HepG2 (cell line): ENCODE measurements around the gene PHKA2. TPM values are rescaled to one million over a fixed set of nuclear protein-coding genes. Genes with fewer than 3 reads are reported as not detected.

Experiments
- ATAC-seq: fragments of 200-7000 bp; cut with Tn5 transposase; 3 replicates; pipeline ENCODE4 v1.9.1; 2020; ENCODE audit warnings: mild to moderate bottlenecking, moderate library complexity
- BruUV-seq: library from RNA; stranded (reverse); fragments of 400-500 nt; replicated peaks from 2 replicates; lab custom pipeline; 2021; lab: Mats Ljungman, UMichigan
- CTCF ChIA-PET: fragments of 300-600 bp; formaldehyde crosslinking; extraction: SDS; loops from one replicate; lab custom pipeline; 2021; ENCODE audit warnings: low total read pairs, inconsistent platforms, low intra/inter-chr PET ratio; lab: Yijun Ruan, JAX
- POLR2A ChIA-PET: fragments of 350-600 bp; sonication (Branson Sonifier 250); formaldehyde crosslinking; loops from one replicate; lab custom pipeline; 2020; ENCODE audit warnings: antibody characterized with exemption, inconsistent platforms; lab: Yijun Ruan, JAX
- DNase-seq: peaks from one replicate; pipeline ENCODE4 v3.0.0-alpha.2; 2015; ENCODE audit warnings: low spot score
- FAIRE-seq: peaks from 3 replicates; lab custom pipeline; 2011; peaks lifted over from hg19 to GRCh38; lab: Jason Lieb, UNC
- H2AFZ ChIP-seq: one replicate; pipeline ENCODE4 v1.6.1; 2011; ENCODE audit warnings: low read length, inconsistent platforms
- H3K27ac ChIP-seq: fragments of 300-600 bp; 3 replicates; pipeline ENCODE4 v1.8.0; 2011; ENCODE audit warnings: mixed run types, mild to moderate bottlenecking, mixed read lengths, low read length, inconsistent platforms; ENCODE audit not compliant: insufficient read depth; ENCODE audit errors: extremely low read length
- H3K27me3 ChIP-seq, 2 experiments: fragments of 200-600 bp in 1 of 2; 2 replicates in 1 of 2; 3 replicates in 1 of 2; pipeline versions ENCODE4 v1.6.0 to v1.8.0; 2011; ENCODE audit warnings: low read length in 2 of 2, mild to moderate bottlenecking in 2 of 2, moderate library complexity in 2 of 2, inconsistent platforms in 1 of 2; ENCODE audit not compliant: insufficient read depth in 2 of 2, control insufficient read depth in 1 of 2
- H3K36me3 ChIP-seq, 2 experiments: fragments of 200-600 bp in 1 of 2; replicated peaks in 1 of 2; 2 replicates in 1 of 2; 3 replicates in 1 of 2; pipeline versions ENCODE4 v1.5.1 to v1.8.0; 2011; ENCODE audit warnings: low read length in 2 of 2, inconsistent platforms in 1 of 2; ENCODE audit not compliant: insufficient read depth in 2 of 2, control insufficient read depth in 1 of 2
- H3K4me1 ChIP-seq: 2 replicates; pipeline ENCODE4 v1.5.1; 2012; ENCODE audit warnings: low read length, inconsistent platforms; ENCODE audit not compliant: insufficient read depth
- H3K4me2 ChIP-seq: 2 replicates; pipeline ENCODE4 v1.6.0; 2011; ENCODE audit warnings: low read depth, low read length, inconsistent platforms
- H3K4me3 ChIP-seq, 3 experiments: fragments of 200-600 bp in 1 of 3; sonication (generic), shearing (Covaris generic) in 1 of 3; replicated peaks in 1 of 3; 2 replicates each; pipeline ENCODE4 v1.5.1; 2011 to 2016; ENCODE audit warnings: low read length in 3 of 3, inconsistent platforms in 2 of 3, low read depth in 2 of 3, mild to moderate bottlenecking in 2 of 3, control low read depth in 1 of 3, mixed read lengths in 1 of 3; ENCODE audit not compliant: insufficient read depth in 1 of 3
- H3K79me2 ChIP-seq: one replicate; pipeline ENCODE4 v1.6.1; 2011; ENCODE audit warnings: low read length, inconsistent platforms; ENCODE audit not compliant: insufficient read depth
- H3K9ac ChIP-seq: 2 replicates; pipeline ENCODE4 v1.6.0; 2011; ENCODE audit warnings: mild to moderate bottlenecking, low read depth, low read length, inconsistent platforms; ENCODE audit not compliant: insufficient read depth
- H3K9me3 ChIP-seq: 2 replicates; pipeline ENCODE4 v1.5.1; 2012; ENCODE audit warnings: mild to moderate bottlenecking, low read length
- H4K20me1 ChIP-seq: 2 replicates; pipeline ENCODE4 v1.6.0; 2011; ENCODE audit warnings: inconsistent platforms, mild to moderate bottlenecking, low read length, moderate library complexity; ENCODE audit not compliant: insufficient read depth
- ATF2 ChIP-seq: sonication (generic); formaldehyde crosslinking; IDR thresholded peaks from 2 replicates; pipeline ENCODE4 v1.4.0; 2020; ENCODE audit warnings: missing genetic modification reagents
- EED ChIP-seq: sonication (generic); formaldehyde crosslinking; IDR thresholded peaks from 2 replicates; pipeline ENCODE4 v1.5.0; 2020; ENCODE audit warnings: mild to moderate bottlenecking, missing genetic modification reagents
- ELK4 ChIP-seq: sonication (generic); formaldehyde crosslinking; IDR thresholded peaks from 2 replicates; pipeline ENCODE4 v1.9.0; 2021; ENCODE audit warnings: missing genetic modification reagents, borderline replicate concordance
- FUBP1 ChIP-seq: sonication (generic); formaldehyde crosslinking; IDR thresholded peaks from 2 replicates; pipeline ENCODE4 v1.5.1; 2020; ENCODE audit warnings: missing genetic modification reagents, mild to moderate bottlenecking, borderline replicate concordance
- HNF4G ChIP-seq, 2 experiments: sonication (generic) in 1 of 2; formaldehyde crosslinking in 1 of 2; IDR thresholded peaks; 2 replicates each; pipeline versions ENCODE4 v1.4.0 to v1.6.1; 2011 to 2020; ENCODE audit warnings: borderline replicate concordance in 2 of 2, low read depth in 2 of 2, mild to moderate bottlenecking in 2 of 2, low read length in 1 of 2, missing genetic modification reagents in 1 of 2, moderate library complexity in 1 of 2
- POLR2AphosphoS5 ChIP-seq: IDR thresholded peaks from 2 replicates; pipeline ENCODE4 v1.6.1; 2012; ENCODE audit warnings: low read depth, low read length
- SRSF9 ChIP-seq: fragments of 200-400 bp; formaldehyde crosslinking; IDR thresholded peaks from 2 replicates; pipeline ENCODE4 v1.6.1; 2018; ENCODE audit warnings: borderline replicate concordance, mild to moderate bottlenecking, low read depth, low read length; ENCODE audit not compliant: insufficient read depth, poor library complexity, severe bottlenecking
- ZFP91 ChIP-seq: sonication (generic); formaldehyde crosslinking; IDR thresholded peaks from 2 replicates; pipeline ENCODE4 v1.9.0; 2022; ENCODE audit warnings: missing genetic modification reagents, mild to moderate bottlenecking, borderline replicate concordance
- WGBS: methylation state at CpG from one replicate; pipeline ENCODE4 v1.1.6; 2017; ENCODE audit warnings: low lambda C conversion rate; 5-methylcytosine and 5-hydroxymethylcytosine counted together
- in situ Hi-C: cut with HindIII; loops from 2 replicates; pipeline ENCODE4 v1.10.0; 2017; ENCODE audit warnings: low pct_unique_long_range_greater_than_20kb; ENCODE audit not compliant: extremely low pct_ligation_motif_present
- intact Hi-C: fragments of 100-400 bp; cut with micrococcal nuclease; formaldehyde crosslinking; loops from one replicate; pipeline ENCODE4 v1.10.0; 2022; ENCODE audit not compliant: unreplicated experiment
- polyA plus RNA-seq, 8 experiments: library from polyadenylated mRNA; depleted of rRNA in 3 of 8; stranded (reverse) in 7 of 8; unstranded in 1 of 8; fragments of >200 nt; fragmentation: Illumina TruSeq in 4 of 8; extraction: Trizol in 4 of 8; gene quantifications; 2 replicates each; pipeline versions ENCODE4 v1.2.1 to v1.2.3, GENCODE V29; 2011 to 2016; ENCODE audit warnings: low read depth in 4 of 8, missing spikeins in 1 of 8, mixed read lengths in 1 of 8; ENCODE audit not compliant: insufficient read depth in 1 of 8
- total RNA-seq, 5 experiments: library from RNA; depleted of rRNA; stranded (reverse); fragments of >200 nt; fragmentation: Illumina TruSeq; extraction: Trizol; gene quantifications; 2 replicates each; pipeline ENCODE4 v1.2.3, GENCODE V29; 2016; ENCODE audit warnings: low read depth in 1 of 5

Gene PHKA2
- total and polyA plus RNA-seq, 2 of the 13 experiments (the other 11 are each of a cell fraction or from before 2014, with no cell fraction given), result 20.5 to 273 TPM

GRCh38 chrX:18890724-18891547, 93.0 kb downstream of the PHKA2 start:
- no peaks in the 10 kb centered on the region for H3K9me3 ChIP-seq
- no peak for TF ChIP-seq EED
- TF ChIP-seq POLR2AphosphoS5, result peak; percentile 42; the same call in 1 of the 2 replicates
- TF ChIP-seq, all 625 proteins: peak for 1
- H3K9ac ChIP-seq, result no peak overlapping the region
- 94% methylated on average over 8 of the region's 24 CpGs for WGBS
- BruUV-seq, result no TSS peak
- H3K4me2 ChIP-seq, result no peak overlapping the region
- DNase-seq (no peak), ATAC-seq (no peak), FAIRE-seq (no peak)
- H3K4me1 ChIP-seq, result peaks cover 18% of the 10 kb centered on the region
- no peak overlapping the region for H2AFZ ChIP-seq
- peaks cover 2 to 16% of the 10 kb centered on the region in 2 experiments; a peak in 3 of 5 replicates for H3K36me3 ChIP-seq
- CTCF ChIA-PET, result no interaction called here
- H3K79me2 ChIP-seq, result no peaks in the 10 kb centered on the region
- no peaks in the 10 kb centered on the region for H3K27me3 ChIP-seq
- in situ Hi-C loops (loop anchor here (25.0 kb wide), 1 partner anchor 279 kb away; no protein-coding TSS in a partner anchor), intact Hi-C loops (no loop called here)
- POLR2A ChIA-PET, result no interaction called here
- H3K4me3 ChIP-seq, result no peak overlapping the region
- H3K27ac ChIP-seq, result no peak overlapping the region
- H4K20me1 ChIP-seq, result no peaks in the 10 kb centered on the region

GRCh38 chrX:18890049-18890381, 93.9 kb downstream of the PHKA2 start:
- POLR2A ChIA-PET, result no interaction called here
- no peak for ATAC-seq
- FAIRE-seq, result no peak
- TF ChIP-seq FUBP1 (no peak), SRSF9 (no peak), ELK4 (CRISPR knock-in tag) (no peak), ATF2 (CRISPR knock-in tag) (no peak), HNF4G (IDR thresholded peaks at IDR 0.05; ENCODE audit: borderline replicate concordance, low read depth, low read length) (no peak), HNF4G (CRISPR knock-in tag; IDR thresholded peaks at IDR 0.05; ENCODE audit: borderline replicate concordance, low read depth) (no peak), ZFP91 (CRISPR knock-in tag) (no peak)

More at GRCh38 chrX:18890049-18890381, 93.9 kb downstream of the PHKA2 start:
- Histone ChIP-seq H3K36me3 (peaks cover 2 to 9% of the 10 kb centered on the region in 2 experiments; a peak in 3 of 5 replicates), H3K9me3 (no peaks in the 10 kb centered on the region), H3K79me2 (no peaks in the 10 kb centered on the region), H3K27ac (no peak overlapping the region), H3K4me1 (peaks cover 28% of the 10 kb centered on the region), H3K9ac (no peak overlapping the region), H4K20me1 (no peaks in the 10 kb centered on the region), H3K27me3 (no peaks in the 10 kb centered on the region), H2AFZ (no peak overlapping the region), H3K4me3 (no peak overlapping the region), H3K4me2 (no peak overlapping the region)
- no TSS peak for BruUV-seq
- no peak for DNase-seq
- intact Hi-C loops, result no loop called here
- in situ Hi-C loops, result loop anchor here (25.0 kb wide), 1 partner anchor 278 kb away; no protein-coding TSS in a partner anchor
- CTCF ChIA-PET, result no interaction called here
- 84% methylated on average over 6 of the region's 7 CpGs for WGBS
